Activated T-helper 1 cell treated with anti-CD3 and anti-CD28 coated beads, Interleukin-12 subunit alpha, Interleukin-12 subunit beta, Interleukin-2, Interleukin-4 antibody, amounts not matched to agents 30 ng/mL and 10 ng/mL and 1 ng/mL, durations not matched to agents 14 hours and 24 hours and 36 hours (primary cell): ENCODE results near the gene ZMYM2. TPM values are rescaled to one million over a fixed set of nuclear protein-coding genes. Genes with fewer than 3 reads are reported as not detected.

Experiments
- total RNA-seq: library from RNA; stranded (reverse); gene quantifications from 2 replicates; pipeline ENCODE4 v1.2.3, GENCODE V29; 2022

Gene ZMYM2
- total RNA-seq, 1 donor from 2014 or later = 60.9 TPM

Other genes starting within 250 kb of the ZMYM2 start
- 79.0 and 82.0 TPM in 2 replicates for gene PSPC1, start 175.8 kb upstream of the ZMYM2 start, total RNA-seq
- gene ZMYM5, start 95.1 kb upstream of the ZMYM2 start, total RNA-seq = 12.2 and 14.2 TPM in 2 replicates
- not detected in 2 replicates for gene GJA3, start 202.3 kb downstream of the ZMYM2 start, total RNA-seq
- 2.9 TPM in 2 replicates for gene GJB2, start 234.2 kb downstream of the ZMYM2 start, total RNA-seq